Measurements from ENCODE around the gene AKR1B1.

AKR1B1 gene

DNA sequence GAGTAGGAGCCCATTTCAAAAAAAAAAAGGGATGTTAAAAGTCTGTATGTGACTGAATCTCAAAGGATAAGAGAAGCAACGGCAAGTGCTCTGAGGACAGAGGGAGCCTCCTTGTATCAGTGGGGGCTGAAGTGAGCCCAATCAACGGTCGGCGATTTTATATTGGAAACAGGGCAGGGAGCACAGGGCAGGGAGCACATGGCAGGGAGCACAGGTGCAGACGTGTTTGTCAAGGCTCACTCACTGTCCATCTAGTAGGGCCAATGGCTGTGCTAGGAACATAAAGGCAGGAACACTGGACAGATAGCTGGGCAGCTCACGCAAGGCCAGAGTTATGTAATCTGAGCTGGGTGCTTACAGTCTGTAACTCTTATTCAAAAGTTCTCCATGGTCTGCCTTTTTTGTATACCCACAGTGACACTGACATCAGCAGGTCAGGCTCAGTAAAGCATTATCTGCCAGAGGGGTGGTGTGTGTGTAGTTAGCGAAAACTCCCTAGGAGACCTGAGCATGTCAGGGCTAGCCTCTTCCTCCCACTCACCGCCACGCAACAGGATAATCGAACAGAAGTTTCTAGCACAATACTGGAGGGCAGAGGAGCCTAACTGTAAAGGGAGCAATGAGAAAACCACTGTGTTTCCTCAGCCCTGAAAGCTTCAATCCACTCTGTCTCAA lies 15.4 kb downstream of the AKR1B1 start:
- no peak for DNase-seq

DNA sequence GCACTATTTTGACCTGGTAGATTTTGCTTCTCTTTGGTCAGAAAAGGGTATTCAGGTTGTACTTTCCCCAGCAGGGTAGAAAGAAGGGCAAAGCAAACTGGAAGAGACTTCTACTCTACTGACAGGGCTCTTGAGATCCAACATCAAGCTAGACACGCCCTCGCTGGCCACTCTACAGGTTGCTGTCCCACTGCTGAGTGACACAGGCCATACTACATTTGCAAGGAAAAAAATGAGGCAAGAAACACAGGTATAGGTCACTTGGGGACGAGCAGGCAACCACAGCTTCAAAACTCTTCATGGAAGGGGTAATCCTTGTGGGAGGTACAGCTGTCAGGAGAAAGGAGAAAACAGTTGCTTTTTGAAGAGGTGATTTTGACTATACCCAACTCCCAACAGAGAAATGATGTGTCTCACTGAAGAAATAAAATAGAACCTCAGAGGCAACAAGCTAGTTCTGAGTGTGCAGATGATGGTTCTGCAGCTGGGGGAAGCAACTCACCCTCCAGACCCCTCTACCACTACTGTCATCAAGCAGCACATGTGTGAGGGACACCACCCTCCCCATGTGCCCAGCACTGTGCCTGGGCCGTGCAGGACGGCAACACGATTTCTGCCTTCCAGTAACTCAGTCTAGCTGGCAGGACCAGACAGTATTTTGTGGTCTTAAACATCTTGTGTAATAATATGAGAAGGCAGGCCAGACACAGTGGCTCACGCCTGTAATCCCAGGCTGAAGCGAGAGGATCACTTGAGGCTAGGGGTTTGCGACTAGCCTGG lies 16.3 kb downstream of the AKR1B1 start:
- DNase-seq, result no peak

DNA sequence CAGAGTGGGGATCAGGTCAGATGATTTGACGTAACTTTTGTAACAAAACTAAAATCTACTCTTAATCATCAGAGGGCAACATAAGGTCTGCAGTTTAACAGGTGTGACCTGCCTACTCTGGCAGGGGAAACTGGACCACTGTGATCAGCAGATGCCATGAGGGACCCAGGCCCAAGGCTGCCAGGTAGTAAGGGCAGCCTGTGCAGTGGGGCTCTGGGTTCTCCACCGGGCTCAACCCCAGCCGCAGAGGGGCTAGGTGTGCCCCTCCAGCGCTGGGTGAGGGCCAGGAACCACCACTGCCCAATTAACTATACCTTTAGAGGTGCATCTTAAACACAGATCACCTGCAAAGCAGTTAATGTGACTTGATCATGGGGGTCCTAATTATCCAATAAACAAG lies 17.6 kb downstream of the AKR1B1 start:
- DNase-seq, result no peak

DNA sequence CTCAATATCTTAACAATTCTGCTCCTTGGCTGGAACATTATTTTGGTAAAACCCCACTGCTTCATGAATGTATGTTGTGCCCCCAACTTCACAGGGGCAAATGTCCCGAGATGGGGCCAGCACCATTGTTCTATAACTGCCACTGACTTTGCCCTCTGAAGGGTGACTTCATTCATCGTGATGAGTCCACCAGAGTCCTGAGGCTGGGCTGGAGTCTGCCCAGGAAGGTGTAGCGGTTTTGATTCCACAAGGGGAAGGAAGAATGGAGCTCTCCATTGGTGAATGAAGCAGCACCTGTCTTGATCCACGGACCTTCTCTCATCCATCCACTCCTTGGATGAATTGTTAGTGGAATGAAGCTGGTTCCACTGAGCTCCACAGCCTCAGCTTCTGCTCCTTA lies 18.4 kb downstream of the AKR1B1 start:
- no peak for DNase-seq

DNA sequence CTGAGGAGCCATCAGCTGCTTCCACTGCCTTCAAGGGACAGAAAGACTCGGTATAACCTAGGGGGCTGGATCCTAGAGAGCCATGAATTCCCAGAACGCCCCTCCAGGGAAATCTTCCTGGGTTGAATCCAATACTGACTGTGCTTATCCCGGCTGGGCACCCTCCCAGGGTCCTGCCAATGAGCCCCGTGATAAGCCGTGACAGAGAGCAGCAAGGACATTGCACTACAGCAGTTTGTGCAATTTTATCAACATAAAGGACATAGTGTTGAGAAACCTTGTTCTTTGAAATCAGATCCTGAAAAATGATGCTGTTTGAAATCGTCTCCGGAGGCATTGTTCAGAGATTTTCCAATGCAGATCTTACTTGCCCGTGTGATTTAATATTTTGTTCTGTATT lies 18.8 kb downstream of the AKR1B1 start:
- no peak for DNase-seq

DNA sequence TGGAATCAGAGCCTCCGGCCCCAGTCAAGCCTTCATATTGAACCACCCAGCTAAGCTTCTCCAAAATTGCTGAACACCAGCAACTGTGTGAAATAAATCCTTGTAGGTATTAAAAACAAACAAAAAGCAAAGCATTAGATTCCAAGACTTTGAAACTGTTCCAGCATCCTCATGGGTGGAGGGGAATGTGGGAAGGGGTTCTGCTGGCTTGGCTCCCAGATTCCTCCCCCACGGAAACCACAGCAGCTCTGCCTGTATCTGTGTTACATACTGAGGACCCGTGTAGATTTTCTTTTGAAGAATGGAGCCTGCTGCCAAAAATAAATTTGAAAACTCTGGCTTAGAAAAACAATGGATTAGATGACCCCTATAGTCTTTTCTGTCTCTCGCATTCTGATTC lies 20.0 kb downstream of the AKR1B1 start:
- no peak for DNase-seq

DNA sequence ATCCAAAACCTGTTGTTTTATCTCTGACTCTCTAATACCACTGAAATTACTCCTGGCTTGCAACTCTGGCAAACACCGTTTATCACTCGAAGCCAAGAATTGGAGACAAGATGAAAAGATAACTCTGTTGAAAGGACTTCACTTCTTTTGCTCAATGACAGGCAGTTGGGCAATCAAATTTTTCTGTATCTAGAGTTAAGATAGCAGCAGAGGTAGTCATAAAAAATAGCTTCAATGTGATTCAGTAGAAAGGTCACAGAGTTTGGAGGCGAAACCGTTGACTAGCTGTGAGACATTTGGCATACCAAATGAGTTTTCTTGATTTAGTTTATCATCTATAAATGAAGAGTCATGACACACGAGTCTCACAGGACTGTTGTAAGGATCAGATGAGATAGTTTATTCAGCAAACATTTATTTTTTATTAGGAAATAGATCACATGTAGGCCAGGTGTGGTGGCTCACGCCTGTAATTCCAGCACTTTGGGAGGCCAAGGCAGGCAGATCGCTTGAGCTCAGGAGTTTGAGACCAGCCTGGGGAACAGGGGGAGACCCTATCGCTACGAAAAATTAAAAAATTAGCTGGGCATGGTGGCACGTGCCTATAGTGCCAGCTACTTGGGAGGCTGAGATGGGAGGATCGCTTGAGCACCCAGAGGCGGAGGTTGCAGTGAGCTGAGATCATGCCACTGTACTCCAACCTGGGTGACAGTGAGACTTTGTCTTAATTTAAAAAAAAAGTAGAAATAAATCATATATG lies 23.6 kb downstream of the AKR1B1 start:
- DNase-seq, result no peak

DNA sequence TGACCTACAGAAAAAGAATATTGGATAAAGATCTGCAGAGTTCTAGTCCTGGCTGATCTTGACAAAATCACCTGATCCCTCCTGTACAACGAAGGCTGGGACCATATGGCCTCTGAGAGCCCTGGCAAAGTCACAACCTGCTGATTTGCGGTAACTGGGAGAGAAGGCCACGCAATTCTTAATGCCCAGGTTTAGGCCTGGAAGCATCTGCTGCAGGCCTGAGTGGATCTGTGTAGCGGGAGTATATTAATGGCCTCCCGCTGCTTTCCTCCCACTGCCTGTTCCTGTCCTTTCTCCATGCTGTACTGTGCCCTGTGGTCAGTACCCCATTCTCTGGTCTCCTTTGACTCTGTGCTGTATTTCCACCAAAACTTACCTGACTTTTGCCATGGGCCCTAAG lies 24.2 kb downstream of the AKR1B1 start:
- DNase-seq, result no peak

DNA sequence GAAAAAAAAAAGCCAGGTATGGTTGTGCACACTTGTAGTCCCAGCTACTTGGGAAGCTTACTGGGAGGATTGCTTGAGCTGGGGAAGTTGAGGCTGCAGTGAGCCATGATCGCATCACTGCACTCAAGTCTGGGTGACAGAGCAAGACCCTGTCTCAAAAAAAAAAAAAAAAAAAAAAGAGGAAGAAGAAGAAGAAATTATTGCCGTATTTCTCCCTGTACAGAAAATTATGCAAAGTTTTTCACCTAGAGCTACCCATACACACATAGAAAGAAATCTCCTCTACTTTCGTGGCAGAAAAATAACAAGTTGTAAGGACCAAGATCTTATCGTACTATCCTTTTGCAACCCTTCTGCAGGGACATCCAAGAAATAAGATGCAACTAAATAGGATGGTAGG lies 25.5 kb downstream of the AKR1B1 start:
- DNase-seq, result no peak

DNA sequence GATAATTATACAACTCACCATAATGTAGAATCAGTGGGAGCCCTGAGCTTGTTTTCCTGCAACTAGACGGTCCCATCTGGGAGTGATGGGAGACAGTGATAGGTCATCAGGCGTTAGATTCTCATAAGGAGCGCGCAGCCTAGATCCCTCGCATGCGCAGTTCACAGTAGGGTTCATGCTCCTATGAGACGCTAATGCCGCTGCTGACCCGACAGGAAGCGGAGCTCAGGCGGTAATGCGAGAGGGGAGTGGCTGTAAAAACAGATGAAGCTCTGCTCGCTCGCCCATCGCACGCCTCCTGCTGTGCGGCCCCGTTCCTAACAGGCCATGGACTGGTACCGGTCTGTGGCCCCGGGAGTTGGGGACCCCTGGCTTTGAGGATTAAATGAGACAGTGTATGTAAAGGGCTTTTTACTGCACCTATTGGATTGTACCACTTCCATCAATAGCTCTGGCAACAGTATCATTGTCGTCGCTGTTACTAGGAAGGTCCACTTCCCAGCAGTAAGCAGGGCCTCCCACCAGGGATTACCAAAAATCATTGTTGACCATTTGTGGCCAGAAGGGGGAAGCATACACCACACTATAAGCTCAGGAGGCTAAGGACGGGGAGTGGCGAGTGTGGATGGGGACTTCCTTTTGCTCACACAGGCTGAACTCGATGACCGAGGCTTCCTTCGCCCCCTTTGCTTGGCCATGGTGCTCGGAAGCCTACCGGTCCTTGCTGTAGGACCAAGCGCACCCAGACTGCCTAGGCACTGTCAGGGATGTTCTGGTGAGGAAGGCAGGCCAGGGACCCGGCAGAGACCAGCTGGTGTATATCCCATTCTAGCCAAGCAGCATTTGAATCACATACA lies 26.4 kb downstream of the AKR1B1 start:
- peak; percentile 65 for DNase-seq

DNA sequence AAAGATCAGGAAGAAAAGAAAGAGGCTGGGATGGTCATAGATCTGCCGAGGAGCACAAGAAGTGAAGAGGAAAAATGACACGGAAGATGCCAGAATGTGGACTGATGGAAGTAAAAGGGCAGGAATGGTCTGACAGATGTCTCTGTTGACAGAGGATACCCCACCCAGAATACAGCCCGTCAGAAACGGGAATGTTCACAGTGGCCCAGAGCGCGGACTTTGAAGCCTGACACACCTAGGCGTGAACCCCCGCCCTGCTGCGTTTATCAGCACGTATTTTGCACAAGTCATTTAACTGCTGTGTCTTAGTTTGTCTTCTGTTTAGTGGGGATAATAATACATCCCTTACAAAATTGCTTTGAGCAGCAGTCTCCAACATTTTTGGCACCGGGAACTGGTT lies 27.1 kb downstream of the AKR1B1 start:
- DNase-seq, result no peak

DNA sequence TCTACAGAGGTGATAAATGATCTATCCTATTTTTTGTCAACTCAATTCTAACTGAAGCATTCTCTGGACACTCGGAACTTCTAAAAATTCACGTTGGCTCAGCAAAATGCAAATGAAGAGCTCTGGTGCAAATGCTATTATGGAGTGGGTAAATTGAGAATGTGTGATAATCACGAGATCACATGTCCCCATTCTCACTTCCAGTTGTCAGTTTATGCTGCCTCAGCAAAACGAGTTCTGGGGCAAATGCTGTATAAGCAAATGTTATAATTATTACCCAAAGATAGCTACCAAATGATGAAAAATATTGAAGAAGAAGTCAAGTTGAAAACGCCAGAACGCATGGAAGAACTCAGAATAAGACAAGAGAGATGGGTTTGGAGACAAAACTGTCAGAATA lies 29.4 kb downstream of the AKR1B1 start:
- no peak for DNase-seq

DNA sequence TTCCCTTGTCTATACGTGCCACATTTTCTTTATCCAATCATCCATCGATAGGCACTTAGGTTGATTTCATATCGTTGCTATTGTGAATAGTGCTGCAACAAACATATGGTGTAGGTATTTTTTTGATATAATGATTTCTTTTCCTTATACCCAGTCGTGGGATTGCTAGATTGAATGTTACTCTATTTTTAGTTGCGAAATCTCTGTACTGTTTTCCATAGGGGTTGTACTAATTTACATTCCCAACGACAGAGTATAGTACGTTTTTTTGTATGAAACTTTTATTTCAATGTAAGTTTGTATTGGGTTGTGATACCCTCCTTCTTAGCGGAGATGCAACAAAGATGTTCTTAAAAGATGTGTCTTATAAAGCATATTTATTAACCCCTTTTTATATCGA lies 30.0 kb downstream of the AKR1B1 start:
- DNase-seq, result no peak

DNA sequence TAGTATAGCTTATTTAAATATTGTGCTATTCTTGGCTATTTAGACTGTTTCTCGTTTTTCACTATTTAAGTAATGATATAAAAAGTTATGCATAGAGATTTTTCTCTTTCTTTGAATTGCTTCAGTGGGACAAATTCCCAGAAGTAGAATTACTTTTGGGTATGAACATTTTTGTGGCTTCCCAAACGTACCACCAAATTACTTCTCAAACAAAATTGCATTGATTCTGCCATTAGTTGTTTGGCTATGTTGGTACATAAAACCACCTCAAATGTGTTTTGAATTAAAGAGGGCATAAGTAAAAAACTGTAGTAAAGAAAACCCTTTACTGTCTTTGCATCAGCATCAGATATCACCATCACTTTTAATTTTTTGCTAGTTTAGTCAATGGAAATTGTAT lies 31.0 kb downstream of the AKR1B1 start:
- no peak for DNase-seq

DNA sequence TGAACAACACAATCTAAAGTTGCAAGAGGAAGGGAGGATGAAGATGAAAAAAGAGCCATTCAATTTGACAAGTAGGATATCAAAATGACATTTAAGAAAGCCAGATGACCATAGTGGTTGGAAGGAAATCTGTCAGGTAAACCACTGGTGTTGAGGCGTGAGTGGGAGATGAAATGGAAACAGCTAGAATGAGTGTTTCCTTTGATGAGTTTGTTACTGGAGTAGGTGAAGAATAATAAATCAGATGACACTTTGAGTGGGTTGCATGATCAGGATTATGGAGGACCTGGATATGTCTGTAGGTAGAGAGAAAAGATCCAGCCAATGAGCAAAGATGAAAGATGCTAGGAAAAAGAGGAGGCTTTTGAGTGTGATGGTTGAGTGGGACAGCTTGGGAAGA lies 33.1 kb downstream of the AKR1B1 start:
- no peak for DNase-seq

DNA sequence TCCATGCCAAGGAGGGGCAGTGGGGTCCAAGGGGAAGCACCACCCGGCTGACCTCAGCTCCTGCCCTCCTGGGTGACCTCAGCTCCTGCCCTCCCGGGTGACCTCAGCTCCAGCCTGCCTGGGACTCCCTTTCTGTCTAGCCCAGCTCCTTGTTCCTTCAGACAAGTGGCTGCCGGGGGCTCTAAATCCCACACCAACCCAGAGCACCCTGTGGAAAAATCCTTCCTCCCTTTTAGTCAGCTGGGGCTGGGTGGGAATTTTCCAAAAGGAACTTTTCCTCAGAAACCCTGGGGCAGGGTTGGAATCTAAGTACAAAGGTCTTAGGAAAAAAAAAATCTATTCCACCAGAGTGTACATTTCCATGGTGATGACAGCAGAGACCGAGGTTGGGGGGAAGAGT lies 36.3 kb downstream of the AKR1B1 start:
- DNase-seq, result no peak

DNA sequence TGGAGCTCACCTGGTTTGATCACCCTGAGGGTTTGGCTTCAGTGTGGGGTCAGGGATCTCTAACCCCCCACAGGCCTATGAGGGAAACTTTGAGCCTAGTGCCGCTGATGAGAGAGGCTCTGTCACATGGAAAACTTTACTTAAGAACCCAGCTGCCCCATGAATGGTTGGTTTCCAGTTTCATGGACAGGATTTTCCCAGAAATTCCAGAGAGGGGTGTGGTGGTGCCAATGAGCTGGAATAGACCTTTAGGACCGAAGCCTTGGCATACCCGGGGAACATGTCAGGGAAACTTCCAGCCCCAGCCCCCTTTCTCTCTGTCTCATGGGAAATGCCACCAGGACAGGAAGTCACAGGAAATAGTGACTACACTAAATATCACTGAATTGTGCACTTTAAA lies 36.9 kb downstream of the AKR1B1 start:
- no peak for DNase-seq

DNA sequence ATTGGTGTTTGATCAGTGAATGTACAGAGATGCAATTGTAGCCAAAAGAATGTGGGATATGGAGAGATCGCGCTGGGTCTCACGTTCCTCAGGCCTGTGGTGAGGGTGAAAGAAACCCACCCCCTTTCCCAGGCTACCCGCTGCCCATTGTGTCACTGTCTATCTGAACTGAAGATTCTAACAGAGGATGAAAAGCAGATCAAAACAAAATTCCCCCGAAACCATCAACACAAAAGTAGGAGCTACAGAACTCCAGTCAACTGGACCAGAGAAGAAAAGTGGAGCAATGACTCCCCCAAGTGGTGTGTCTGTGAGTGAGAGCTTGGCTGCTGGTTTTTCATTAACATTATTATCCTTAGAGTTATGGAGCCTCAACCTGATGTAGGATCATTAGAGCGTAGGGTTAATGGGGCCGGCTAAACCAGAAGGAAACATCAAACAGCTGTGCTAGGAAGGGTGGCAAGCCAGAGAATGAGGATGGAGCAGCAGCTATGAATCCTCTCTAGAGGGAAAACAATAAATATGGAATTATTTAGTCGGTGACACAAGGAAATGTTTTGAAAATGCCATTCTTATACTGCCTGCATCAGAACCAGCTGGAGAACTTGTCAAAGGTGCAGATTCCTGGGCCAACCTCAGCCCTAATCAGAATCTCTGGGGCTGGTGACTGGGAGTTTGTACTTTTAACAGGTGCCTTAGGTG lies 38.3 kb downstream of the AKR1B1 start:
- no peak for DNase-seq

DNA sequence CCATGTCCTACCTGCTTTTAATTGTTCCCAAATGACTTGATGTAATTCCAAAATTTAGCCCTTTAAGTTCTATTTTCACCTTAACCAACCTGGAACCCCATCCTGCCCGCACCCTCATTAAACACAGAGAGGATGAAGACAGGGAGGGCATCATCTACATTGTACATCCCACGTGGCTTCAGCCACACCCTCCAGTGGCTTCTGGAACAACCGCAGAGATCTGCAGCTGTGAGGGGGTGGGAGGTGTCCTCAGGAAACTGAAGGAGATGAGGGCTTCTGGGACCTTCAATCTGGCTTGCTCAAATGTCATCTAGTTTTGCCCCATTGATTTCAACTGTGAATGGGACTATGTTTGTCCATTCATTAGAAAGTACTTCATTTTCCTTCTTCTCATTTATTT lies 39.0 kb downstream of the AKR1B1 start:
- no peak for DNase-seq

DNA sequence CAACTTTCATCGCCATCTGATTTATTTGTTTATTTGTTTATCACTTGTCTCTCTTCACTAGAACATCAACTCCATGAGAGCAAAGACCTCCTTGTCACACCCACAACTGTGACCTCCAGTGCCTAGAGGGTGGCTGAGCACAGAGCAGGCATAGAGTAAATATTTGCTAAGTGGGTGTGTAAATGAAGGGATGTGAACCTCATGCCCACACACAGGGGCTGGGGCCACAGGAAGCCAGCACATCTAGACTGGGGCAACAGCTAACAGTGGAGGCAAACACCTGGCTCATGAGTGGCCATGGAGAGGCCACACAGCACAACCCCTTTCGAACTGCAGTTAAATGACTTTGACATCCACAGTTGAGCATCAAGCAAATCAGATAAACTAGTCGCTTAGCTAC lies 39.8 kb downstream of the AKR1B1 start:
- no peak for DNase-seq

DNA sequence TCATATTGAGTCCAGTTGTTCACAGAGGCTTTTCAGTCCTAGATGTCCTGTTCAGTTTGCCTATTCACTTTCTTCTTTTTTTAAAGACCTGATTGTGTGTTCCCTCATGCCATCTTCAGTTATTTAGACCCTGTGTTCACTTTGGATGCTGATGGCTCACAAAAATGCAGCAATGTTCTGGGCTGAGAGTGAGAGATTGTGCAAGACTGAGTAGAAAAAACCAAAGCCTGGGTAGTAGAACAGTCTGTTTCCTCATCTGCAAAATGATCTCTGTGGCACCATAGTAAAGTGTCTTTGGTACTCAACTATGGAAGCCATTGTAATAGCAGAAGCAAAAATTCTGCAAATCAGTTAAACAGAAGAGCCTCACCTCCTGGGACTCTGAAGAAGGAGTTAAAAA lies 43.2 kb downstream of the AKR1B1 start:
- no peak for DNase-seq

DNA sequence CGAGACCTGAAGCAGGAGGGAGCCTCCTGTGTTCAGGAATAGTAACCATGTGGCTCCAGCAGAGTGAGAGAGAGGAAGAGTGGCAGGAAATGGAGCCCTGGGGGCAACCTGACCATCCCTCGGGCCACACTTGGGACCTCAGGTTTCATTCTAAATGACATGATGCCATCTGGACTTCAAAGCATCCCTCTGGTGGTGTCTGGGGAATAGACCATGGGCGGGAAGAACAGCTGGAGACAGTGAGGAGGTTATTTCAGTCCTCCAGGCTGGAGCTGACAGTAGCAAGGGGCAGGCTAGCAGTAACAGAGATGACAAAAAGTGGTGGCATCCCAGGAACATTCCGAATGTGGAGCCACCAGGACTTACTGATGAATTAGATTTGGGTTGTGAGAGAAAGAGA lies 44.8 kb downstream of the AKR1B1 start:
- no peak for DNase-seq

DNA sequence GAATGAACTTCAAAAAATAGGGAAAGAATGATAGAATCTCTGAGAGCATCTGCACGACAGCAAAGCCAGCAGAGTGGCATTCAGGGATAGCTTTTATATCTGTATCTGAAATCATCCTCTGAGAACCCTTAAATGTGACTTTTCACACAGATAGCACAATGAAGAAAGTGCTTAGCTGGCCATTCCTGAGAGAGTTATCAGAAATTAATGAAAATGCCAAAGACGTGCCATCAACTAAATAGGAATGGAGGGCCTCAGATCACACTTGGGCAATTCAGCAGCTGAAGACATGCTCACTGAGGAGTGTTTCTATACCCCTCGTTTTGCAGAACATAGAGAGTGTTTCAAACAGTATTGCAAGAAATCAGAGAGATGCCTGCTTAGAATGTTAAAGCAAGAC lies 51.6 kb downstream of the AKR1B1 start:
- DNase-seq, result no peak
